SK-N-MC (cell line): ENCODE data around the gene ITM2B.

Experiments used
- DNase-seq: peaks from one replicate; pipeline ENCODE4 v3.0.0-alpha.2; 2011; ENCODE audit warnings: low read depth, low spot score
- H3K27ac ChIP-seq: fragments of 200-600 bp; sonication (generic); 2 replicates; pipeline ENCODE4 v1.5.1; 2016; ENCODE audit warnings: mixed run types
- H3K36me3 ChIP-seq: fragments of 200-600 bp; sonication (generic); 2 replicates; pipeline ENCODE4 v1.6.1; 2017; ENCODE audit warnings: antibody characterized with exemption, low read length, mixed read lengths; ENCODE audit not compliant: insufficient read depth
- H3K4me3 ChIP-seq: fragments of 200-600 bp; sonication (generic); 2 replicates; pipeline ENCODE4 v1.5.1; 2016
- H3K9ac ChIP-seq: fragments of 200-600 bp; sonication (generic); 2 replicates; pipeline ENCODE4 v1.8.0; 2017; ENCODE audit warnings: mixed run types, mixed read lengths; ENCODE audit not compliant: insufficient read length
- H3K9me3 ChIP-seq: fragments of 200-600 bp; sonication (generic); 2 replicates; pipeline ENCODE4 v1.6.1; 2017; ENCODE audit warnings: low read depth, mild to moderate bottlenecking, antibody characterized with exemption, low read length, moderate library complexity, mixed read lengths
- EZH2 ChIP-seq: fragments of 200-600 bp; sonication (generic); IDR thresholded peaks from one replicate; pipeline ENCODE4 v1.6.1; 2017; ENCODE audit warnings: antibody characterized with exemption
- FOXP2 ChIP-seq: optimal IDR thresholded peaks from 2 replicates; pipeline ENCODE3; 2011; ENCODE audit warnings: mild to moderate bottlenecking, moderate library complexity; ENCODE audit not compliant: insufficient read depth; ENCODE audit errors: extremely low read length, control extremely low read depth
- POLR2AphosphoS5 ChIP-seq: IDR thresholded peaks from 2 replicates; pipeline ENCODE4 v1.6.1; 2012; ENCODE audit warnings: mild to moderate bottlenecking, low read depth, low read length, borderline replicate concordance

Gene ITM2B

DNA sequence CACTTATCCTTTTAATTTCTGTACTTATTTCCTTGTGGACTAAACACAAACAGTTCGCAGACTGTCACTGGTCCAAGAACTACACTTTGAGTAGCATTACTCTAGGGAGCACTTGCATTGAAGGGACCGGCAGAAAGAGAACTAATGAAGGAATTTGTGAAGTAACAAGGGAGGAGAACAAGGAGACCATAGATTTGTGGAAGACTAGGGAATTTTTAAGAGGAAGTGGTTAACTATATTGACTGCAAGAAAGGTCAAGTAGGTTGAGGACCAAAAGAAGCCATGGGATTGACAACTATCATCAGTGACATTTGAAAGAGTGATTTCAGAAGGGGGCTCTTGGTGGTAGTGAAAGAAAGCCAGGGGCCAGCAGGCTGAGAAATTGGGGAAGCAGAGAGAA, 66.6 kb downstream of the ITM2B start:
- Histone ChIP-seq H3K4me3 (no peak overlapping the region), H3K9ac (no peak overlapping the region), H3K27ac (no peak overlapping the region), H3K36me3 (no peaks in the 10 kb centered on the region), H3K9me3 (no peaks in the 10 kb centered on the region)
- TF ChIP-seq FOXP2 (no peak), EZH2 (no peak), POLR2AphosphoS5 (no peak)
- no peak for DNase-seq

DNA sequence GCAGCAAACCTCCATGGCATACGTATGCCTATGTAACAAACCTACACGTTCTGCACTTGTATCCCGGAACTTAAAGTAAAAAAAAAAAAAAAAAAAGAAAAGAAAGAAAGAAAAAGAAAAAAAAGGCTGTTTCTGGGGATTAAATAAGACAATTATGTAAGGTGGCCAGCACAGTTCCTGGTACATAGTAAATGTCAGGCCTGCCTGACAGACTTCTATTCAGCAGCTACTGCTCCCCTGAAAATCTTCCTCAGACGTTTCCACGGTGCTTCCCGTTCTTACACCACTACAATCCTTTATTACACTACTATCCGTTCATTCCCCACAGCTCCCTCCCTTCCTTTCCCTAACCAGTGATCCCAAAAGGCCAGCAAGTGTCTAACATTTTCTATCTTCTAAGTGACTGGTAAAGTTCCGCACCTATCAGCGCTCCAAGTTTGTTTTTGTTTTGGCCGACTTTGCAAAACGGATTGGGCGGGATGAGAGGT, 69.9 kb downstream of the ITM2B start:
- peak overlapping the region; percentile 96 for H3K4me3 ChIP-seq

DNA sequence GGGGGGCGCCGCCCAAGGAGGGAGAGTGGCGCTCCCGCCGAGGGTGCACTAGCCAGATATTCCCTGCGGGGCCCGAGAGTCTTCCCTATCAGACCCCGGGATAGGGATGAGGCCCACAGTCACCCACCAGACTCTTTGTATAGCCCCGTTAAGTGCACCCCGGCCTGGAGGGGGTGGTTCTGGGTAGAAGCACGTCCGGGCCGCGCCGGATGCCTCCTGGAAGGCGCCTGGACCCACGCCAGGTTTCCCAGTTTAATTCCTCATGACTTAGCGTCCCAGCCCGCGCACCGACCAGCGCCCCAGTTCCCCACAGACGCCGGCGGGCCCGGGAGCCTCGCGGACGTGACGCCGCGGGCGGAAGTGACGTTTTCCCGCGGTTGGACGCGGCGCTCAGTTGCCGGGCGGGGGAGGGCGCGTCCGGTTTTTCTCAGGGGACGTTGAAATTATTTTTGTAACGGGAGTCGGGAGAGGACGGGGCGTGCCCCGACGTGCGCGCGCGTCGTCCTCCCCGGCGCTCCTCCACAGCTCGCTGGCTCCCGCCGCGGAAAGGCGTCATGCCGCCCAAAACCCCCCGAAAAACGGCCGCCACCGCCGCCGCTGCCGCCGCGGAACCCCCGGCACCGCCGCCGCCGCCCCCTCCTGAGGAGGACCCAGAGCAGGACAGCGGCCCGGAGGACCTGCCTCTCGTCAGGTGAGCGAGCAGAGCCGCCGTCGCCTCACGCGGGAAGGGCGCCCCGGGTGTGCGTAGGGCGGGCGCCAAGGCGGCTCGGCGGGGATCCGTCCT, 70.5 kb downstream of the ITM2B start, which contains the start of gene RB1:
Gene RB1, plus strand, starts transcription at position 393 of the 784 bp plus-strand sequence. Its CDS starts 162 bp downstream, at position 555.
- peak; percentile 66 for DNase-seq
- TF ChIP-seq POLR2AphosphoS5, result peak; percentile 89
- no peak for TF ChIP-seq EZH2
- TF ChIP-seq FOXP2, result peak; percentile 13
- Histone ChIP-seq H3K27ac (peak within 1 kb of the TSS; percentile 98), H3K36me3 (no peaks in the 10 kb centered on the region), H3K4me3 (peak within 1 kb of the TSS; percentile 96), H3K9ac (peak within 1 kb of the TSS; percentile 98), H3K9me3 (no peaks in the 10 kb centered on the region)

More for the DNA sequence above, 69.9 kb downstream of the ITM2B start:
- Histone ChIP-seq H3K27ac (peak overlapping the region; percentile 98), H3K36me3 (no peaks in the 10 kb centered on the region), H3K9me3 (no peaks in the 10 kb centered on the region), H3K9ac (peak overlapping the region; percentile 98)
- DNase-seq, result peak; percentile 35
- TF ChIP-seq POLR2AphosphoS5 (no peak), FOXP2 (no peak), EZH2 (no peak)

DNA sequence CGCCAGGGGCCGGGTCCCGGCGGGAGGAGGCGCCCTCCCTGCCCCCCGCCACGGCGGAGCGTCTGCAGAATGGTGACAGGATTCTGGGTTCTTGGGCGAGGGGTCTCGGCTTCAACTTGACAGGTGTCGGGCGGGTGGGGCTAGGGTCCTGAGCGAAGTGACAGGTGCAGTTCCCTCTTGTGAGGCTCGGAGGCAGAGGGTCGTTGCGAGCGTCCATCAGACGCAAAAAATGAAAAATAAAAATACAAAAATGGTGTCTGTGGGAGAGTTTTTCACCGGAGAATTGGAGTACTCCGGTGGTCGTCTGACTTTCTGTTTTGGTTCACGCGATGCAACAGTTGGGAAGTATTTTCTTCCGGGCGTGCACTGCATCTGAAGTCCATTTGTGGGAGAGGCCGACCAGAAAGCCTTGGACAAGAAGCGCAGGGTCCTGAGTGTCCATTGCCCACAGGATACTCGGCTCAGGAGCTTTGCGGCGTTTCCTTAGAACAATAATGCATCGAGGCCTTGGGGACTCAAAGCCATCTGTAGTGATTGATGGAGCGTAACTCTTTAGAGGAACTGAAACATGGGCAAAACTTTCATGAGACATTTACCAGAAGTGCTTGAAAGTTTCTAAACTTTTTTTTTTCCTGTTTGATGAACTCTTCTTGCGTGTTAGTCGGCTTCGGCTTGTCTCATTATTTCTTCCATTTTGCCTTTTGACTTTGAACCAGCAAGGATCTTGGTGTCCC, 71.3 kb downstream of the ITM2B start:
- peak overlapping the region; percentile 96 for H3K4me3 ChIP-seq
- H3K36me3 ChIP-seq, result no peaks in the 10 kb centered on the region
- no peak for TF ChIP-seq FOXP2
- TF ChIP-seq EZH2, result no peak
- TF ChIP-seq POLR2AphosphoS5, result no peak
- no peak for DNase-seq
- peak overlapping the region; percentile 98 for H3K9ac ChIP-seq
- no peaks in the 10 kb centered on the region for H3K9me3 ChIP-seq
- peak overlapping the region; percentile 98 for H3K27ac ChIP-seq

DNA sequence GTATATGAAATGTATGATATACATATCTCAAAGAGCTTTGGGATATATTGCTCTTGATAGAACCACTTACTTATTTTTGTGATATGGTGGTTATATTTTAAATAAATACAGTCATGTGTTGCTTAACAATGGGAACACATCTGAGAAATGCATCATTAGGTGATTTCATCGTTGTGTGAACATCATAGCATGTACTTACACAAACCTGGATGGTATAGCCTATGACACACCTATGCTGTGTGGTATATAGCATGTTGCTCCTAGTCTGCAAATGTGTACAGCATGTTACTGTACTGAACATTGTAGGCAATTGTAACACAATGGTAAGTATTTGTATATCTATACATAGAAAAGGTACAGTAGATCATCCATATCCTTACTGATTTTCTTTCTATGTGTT, 78.2 kb downstream of the ITM2B start:
- Histone ChIP-seq H3K9me3 (no peaks in the 10 kb centered on the region), H3K9ac (no peak overlapping the region), H3K4me3 (no peak overlapping the region), H3K27ac (no peak overlapping the region), H3K36me3 (peaks cover 15% of the 10 kb centered on the region; the same call in 1 of the 2 replicates)
- DNase-seq, result no peak
- TF ChIP-seq EZH2, result no peak

DNA sequence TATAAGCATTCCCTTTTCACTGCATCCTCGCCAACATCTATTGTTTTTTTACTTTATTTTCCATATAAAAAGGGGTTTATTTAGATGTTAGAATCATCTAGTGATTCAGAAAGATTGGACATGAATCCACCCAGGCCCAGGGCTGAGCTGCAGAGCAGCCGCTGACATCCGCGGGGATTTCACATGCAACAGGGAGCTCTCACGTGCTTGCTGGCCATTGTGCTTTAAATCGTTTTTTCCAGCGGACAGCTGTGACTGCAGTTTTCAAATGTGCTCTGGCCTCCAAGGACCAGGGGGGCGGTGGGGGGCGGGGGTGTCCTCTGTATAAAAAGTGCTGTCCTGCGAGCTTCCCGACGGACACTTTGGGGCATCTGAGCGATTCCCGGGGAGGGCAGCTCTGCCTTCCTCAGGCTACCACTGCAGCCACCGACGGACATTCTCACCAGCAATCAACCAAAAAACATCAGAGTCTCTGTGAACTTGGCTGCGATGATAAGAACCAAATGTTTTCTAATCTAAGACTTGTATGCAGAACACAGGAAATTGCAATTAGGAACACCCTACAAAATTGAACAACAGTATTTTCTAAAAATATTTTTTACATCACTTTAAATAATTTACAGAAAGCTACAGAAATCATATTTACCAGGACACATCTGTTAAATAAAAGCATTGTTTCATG, 83.1 kb downstream of the ITM2B start:
- Histone ChIP-seq H3K9ac (no peak overlapping the region), H3K4me3 (no peak overlapping the region), H3K9me3 (no peaks in the 10 kb centered on the region), H3K27ac (no peak overlapping the region), H3K36me3 (peaks cover 31% of the 10 kb centered on the region; the same call in 1 of the 2 replicates)
- DNase-seq, result no peak
- no peak for TF ChIP-seq EZH2
- TF ChIP-seq POLR2AphosphoS5, result no peak
- no peak for TF ChIP-seq FOXP2

DNA sequence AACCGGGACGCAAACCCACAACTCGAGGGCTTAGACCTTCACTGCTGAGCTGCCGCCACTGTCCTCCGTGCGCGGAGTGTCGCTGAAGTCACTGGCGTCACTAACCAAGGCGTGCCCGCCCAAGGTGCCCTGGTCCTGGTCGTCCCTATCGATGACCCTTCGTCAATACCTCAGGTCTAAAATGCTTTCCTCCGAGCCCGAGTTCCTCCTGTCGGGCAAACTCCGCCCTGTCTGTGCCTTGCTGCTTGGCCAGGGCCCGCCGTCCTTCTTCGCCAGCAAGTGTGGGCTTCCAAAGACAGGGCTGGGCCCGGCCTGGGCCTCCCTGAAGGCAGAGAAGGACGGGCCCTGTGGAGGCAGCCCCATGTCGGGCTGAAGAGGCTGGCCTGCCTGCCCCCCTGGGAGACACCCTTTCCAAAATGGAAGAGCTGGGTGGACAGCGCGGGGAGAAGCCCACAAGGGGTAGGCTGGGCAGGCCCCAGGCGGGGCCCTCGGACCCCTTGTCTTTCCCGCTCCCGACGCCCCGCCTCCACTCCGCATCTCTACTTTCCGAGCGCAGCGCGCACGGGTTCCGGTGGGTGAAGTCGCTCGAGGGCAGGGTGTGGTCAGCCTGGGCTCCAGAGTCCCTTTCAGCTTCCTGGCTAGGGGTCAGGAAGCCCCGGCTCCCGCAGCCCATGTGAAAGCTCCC, 84.0 kb downstream of the ITM2B start:
- TF ChIP-seq POLR2AphosphoS5, result no peak
- TF ChIP-seq FOXP2, result no peak
- TF ChIP-seq EZH2, result no peak
- H3K36me3 ChIP-seq, result peaks cover 29% of the 10 kb centered on the region; the same call in 1 of the 2 replicates
- no peak for DNase-seq
- no peaks in the 10 kb centered on the region for H3K9me3 ChIP-seq
- H3K9ac ChIP-seq, result no peak overlapping the region
- H3K27ac ChIP-seq, result no peak overlapping the region
- no peak overlapping the region for H3K4me3 ChIP-seq
